Thymus (tissue), 11 donors: ENCODE results near the gene SPAM1. TPM values are rescaled to one million over a fixed set of nuclear protein-coding genes. Genes with fewer than 3 reads are reported as not detected.

Experiments used
- DNase-seq, 9 donors: peaks; one replicate each; pipeline ENCODE4 v3.0.0-alpha.2; 2013; ENCODE audit warnings: low spot score in 9 of 9, low read depth in 6 of 9, missing footprints in 1 of 9
- H3K27ac ChIP-seq, 2 donors: one replicate each; pipeline ENCODE4 v1.5.1; 2013; ENCODE audit warnings: control low read depth in 1 of 2, low read depth in 1 of 2, low read length in 1 of 2, mild to moderate bottlenecking in 1 of 2, moderate library complexity in 1 of 2
- H3K27me3 ChIP-seq, 2 donors: one replicate each; pipeline ENCODE4 v1.5.1; 2013; ENCODE audit warnings: low read length in 1 of 2; ENCODE audit not compliant: control insufficient read depth in 2 of 2, insufficient read depth in 1 of 2
- H3K36me3 ChIP-seq, 2 donors: one replicate each; pipeline ENCODE4 v1.5.1; 2013; ENCODE audit warnings: low read length in 1 of 2, mild to moderate bottlenecking in 1 of 2, moderate library complexity in 1 of 2; ENCODE audit not compliant: control insufficient read depth in 2 of 2, insufficient read depth in 2 of 2
- H3K4me1 ChIP-seq, 2 donors: one replicate each; pipeline ENCODE4 v1.5.1; 2013; ENCODE audit warnings: low read length in 2 of 2; ENCODE audit not compliant: control insufficient read depth in 2 of 2, insufficient read depth in 2 of 2
- H3K4me3 ChIP-seq, 2 donors: one replicate each; pipeline ENCODE4 v1.5.1; 2013; ENCODE audit warnings: low read length in 2 of 2, control low read depth in 1 of 2, mild to moderate bottlenecking in 1 of 2
- H3K9me3 ChIP-seq, 2 donors: one replicate each; pipeline ENCODE4 v1.5.1; 2013; ENCODE audit warnings: low read length in 1 of 2, mild to moderate bottlenecking in 1 of 2; ENCODE audit not compliant: control insufficient read depth in 2 of 2, insufficient read depth in 1 of 2
- WGBS: extraction: QIAGEN DNeasy Blood & Tissue Kit; methylation state at CpG from one replicate; pipeline ENCODE4 v1.1.7; 2013; 5-methylcytosine and 5-hydroxymethylcytosine counted together
- polyA plus RNA-seq: library from polyadenylated mRNA; stranded (reverse); fragments of 200-250 nt; gene quantifications from one replicate; pipeline ENCODE4 v1.2.3, GENCODE V29; 2013
- total RNA-seq: library from RNA; stranded (reverse); fragments of 120-200 nt; gene quantifications from one replicate; pipeline ENCODE4 v1.2.4, GENCODE V29; 2013
- donor health status: healthy.

The SPAM1 gene
- total and polyA plus RNA-seq, 2 donors: 0.02 TPM; not detected in 1

DNA sequence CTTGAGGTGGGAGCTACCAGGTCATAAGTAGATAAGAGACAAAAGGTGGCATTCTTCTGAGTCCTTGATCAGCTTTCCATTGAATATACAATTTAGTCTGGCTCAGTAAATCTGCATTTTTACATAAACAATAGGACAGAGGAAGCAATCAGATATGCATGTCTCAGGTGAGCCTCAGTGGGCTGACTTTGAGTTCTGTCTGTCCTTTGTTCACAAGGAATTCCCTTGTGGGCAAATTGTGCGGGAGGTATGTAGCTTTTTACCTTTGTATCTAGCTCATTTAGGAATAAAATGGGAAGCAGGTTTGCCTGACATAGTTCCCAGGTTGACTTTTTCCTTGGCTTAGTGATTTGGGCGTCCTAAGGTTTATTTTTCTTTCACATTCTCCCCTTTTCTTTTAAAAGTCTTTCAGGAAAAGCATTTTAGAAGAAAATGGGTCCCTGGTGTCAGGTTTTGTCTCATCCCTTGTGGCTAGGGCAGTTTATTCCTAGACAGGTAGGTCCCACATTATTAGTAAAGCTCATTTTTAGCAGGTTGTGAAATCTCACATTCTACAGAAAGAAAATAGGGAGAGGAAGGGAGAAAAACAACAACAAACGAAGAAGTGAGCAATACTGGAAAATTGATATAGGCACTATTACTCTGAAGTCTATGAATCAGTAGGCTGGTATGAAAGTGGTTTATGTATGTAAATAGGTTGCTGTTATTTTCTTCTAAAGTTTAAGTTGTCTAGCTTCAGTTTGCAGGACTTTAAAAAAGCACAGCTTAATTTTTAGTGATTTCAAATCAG, 16.5 kb downstream of the SPAM1 start:
- 66% methylated on average over 3 of the region's 3 CpGs for WGBS
- Histone ChIP-seq H3K9me3 (no peaks in the 10 kb centered on the region), H3K4me3 (no peak overlapping the region), H3K36me3 (no peaks in the 10 kb centered on the region), H3K4me1 (no peaks in the 10 kb centered on the region), H3K27me3 (no peaks in the 10 kb centered on the region), H3K27ac (no peak overlapping the region)
- DNase-seq: no peak

- no peak overlapping the region for H3K4me3 ChIP-seq
- no peaks in the 10 kb centered on the region for H3K36me3 ChIP-seq
- no peak for DNase-seq
- no peaks in the 10 kb centered on the region for H3K9me3 ChIP-seq
- 41% methylated on average over 1 of the region's 1 CpG for WGBS
- H3K27ac ChIP-seq: no peak overlapping the region
- no peaks in the 10 kb centered on the region for H3K4me1 ChIP-seq
- no peaks in the 10 kb centered on the region for H3K27me3 ChIP-seq
These were observed 19.4 kb downstream of the SPAM1 start for GRCh38 chr7:123944395-123944794.

GRCh38 chr7:123945938-123946337, 20.9 kb downstream of the SPAM1 start:
- no peak overlapping the region for H3K4me3 ChIP-seq
- no peaks in the 10 kb centered on the region for H3K36me3 ChIP-seq
- H3K27me3 ChIP-seq: no peaks in the 10 kb centered on the region
- no peak for DNase-seq
- 45% methylated on average over 1 of the region's 1 CpG for WGBS
- no peaks in the 10 kb centered on the region for H3K9me3 ChIP-seq
- H3K27ac ChIP-seq: no peak overlapping the region
- H3K4me1 ChIP-seq: no peaks in the 10 kb centered on the region

- no peaks in the 10 kb centered on the region for H3K36me3 ChIP-seq
- DNase-seq: no peak
- 93% methylated on average over 4 of the region's 4 CpGs for WGBS
These were observed 23.1 kb downstream of the SPAM1 start for GRCh38 chr7:123948136-123948535.

GRCh38 chr7:123958186-123958703, 33.2 kb downstream of the SPAM1 start:
- Histone ChIP-seq H3K4me1 (no peaks in the 10 kb centered on the region), H3K36me3 (no peaks in the 10 kb centered on the region), H3K4me3 (no peak overlapping the region), H3K27me3 (no peaks in the 10 kb centered on the region), H3K9me3 (no peaks in the 10 kb centered on the region), H3K27ac (no peak overlapping the region)
- WGBS: 89% methylated on average over 4 of the region's 4 CpGs
- DNase-seq: no peak

More at GRCh38 chr7:123948136-123948535, 23.1 kb downstream of the SPAM1 start:
- H3K9me3 ChIP-seq: no peaks in the 10 kb centered on the region
- no peak overlapping the region for H3K27ac ChIP-seq
- H3K4me3 ChIP-seq: no peak overlapping the region
- H3K27me3 ChIP-seq: no peaks in the 10 kb centered on the region
- no peaks in the 10 kb centered on the region for H3K4me1 ChIP-seq

DNA sequence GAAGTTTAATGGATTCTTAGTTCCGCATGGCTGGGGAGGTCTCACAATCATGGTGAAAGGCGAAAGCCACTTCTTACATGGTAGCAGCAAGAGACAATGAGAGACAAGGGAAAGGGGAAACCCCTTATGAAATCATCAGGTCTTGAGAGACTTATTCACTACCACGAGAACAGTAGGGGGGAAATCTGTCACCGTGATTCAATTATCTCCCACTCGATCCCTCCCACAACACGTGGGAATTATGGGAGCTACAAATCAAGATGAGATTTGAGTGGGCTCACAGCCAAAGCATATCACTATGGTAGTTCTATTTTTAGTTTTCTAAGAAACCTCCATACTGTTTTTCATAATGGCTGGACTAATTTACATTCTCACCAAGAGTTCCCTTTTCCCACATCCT, 36.7 kb downstream of the SPAM1 start:
- no peaks in the 10 kb centered on the region for H3K27me3 ChIP-seq
- H3K36me3 ChIP-seq: no peaks in the 10 kb centered on the region
- no peak overlapping the region for H3K27ac ChIP-seq
- H3K4me3 ChIP-seq: no peak overlapping the region
- H3K4me1 ChIP-seq: no peaks in the 10 kb centered on the region
- H3K9me3 ChIP-seq: no peaks in the 10 kb centered on the region
- 83% methylated on average over 6 of the region's 6 CpGs for WGBS
- no peak for DNase-seq

DNA sequence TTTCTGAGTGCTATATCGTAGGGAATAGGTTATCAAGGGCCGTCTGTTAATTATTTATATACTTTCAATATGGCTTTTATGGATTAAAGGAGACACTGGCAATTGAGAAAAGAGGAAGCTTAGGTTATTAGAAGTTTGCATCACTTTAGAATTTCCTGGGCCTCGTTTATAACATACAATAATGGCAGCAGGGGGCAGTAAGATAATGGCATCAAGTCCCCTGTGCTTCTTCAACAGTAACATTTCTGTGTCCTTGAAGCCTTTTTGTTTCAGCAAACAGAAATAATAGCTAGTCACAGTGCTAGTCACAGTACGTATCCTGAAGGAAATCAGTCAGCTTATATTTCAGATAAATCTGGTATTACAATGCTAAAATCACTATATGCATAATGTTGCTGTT, 41.9 kb downstream of the SPAM1 start:
- Histone ChIP-seq H3K27ac (no peak overlapping the region), H3K4me1 (no peaks in the 10 kb centered on the region), H3K9me3 (no peaks in the 10 kb centered on the region), H3K27me3 (no peaks in the 10 kb centered on the region), H3K36me3 (no peaks in the 10 kb centered on the region), H3K4me3 (no peak overlapping the region)
- WGBS: 69% methylated on average over 4 of the region's 4 CpGs
- DNase-seq: no peak

GRCh38 chr7:123972045-123972444, 47.0 kb downstream of the SPAM1 start:
- no peaks in the 10 kb centered on the region for H3K4me1 ChIP-seq
- no peaks in the 10 kb centered on the region for H3K27me3 ChIP-seq
- H3K27ac ChIP-seq: no peak overlapping the region
- no peaks in the 10 kb centered on the region for H3K36me3 ChIP-seq
- no peaks in the 10 kb centered on the region for H3K9me3 ChIP-seq
- DNase-seq: no peak
- WGBS: 86% methylated on average over 1 of the region's 1 CpG
- H3K4me3 ChIP-seq: no peak overlapping the region

- Histone ChIP-seq H3K36me3 (no peaks in the 10 kb centered on the region), H3K4me1 (no peaks in the 10 kb centered on the region), H3K4me3 (no peak overlapping the region), H3K9me3 (no peaks in the 10 kb centered on the region), H3K27me3 (no peaks in the 10 kb centered on the region), H3K27ac (no peak overlapping the region)
- no peak for DNase-seq
- 67% methylated on average over 1 of the region's 1 CpG for WGBS
These were observed 47.8 kb downstream of the SPAM1 start for GRCh38 chr7:123972831-123973230.
